ENCODE measurements around the gene AQP7.

Gene AQP7

GRCh38 chr9:33355933-33356332 lies 46.4 kb downstream of the AQP7 start:
- Histone ChIP-seq H3K4me1 (peaks cover 12% of the 10 kb centered on the region), H3K9me3 (no peaks in the 10 kb centered on the region), H3K36me3 (peaks cover 29% of the 10 kb centered on the region), H3K4me3 (ENCODE audit: low read depth, low read length) (no peak overlapping the region), H3K27me3 (no peaks in the 10 kb centered on the region)
- TF ChIP-seq, protein P1, sequence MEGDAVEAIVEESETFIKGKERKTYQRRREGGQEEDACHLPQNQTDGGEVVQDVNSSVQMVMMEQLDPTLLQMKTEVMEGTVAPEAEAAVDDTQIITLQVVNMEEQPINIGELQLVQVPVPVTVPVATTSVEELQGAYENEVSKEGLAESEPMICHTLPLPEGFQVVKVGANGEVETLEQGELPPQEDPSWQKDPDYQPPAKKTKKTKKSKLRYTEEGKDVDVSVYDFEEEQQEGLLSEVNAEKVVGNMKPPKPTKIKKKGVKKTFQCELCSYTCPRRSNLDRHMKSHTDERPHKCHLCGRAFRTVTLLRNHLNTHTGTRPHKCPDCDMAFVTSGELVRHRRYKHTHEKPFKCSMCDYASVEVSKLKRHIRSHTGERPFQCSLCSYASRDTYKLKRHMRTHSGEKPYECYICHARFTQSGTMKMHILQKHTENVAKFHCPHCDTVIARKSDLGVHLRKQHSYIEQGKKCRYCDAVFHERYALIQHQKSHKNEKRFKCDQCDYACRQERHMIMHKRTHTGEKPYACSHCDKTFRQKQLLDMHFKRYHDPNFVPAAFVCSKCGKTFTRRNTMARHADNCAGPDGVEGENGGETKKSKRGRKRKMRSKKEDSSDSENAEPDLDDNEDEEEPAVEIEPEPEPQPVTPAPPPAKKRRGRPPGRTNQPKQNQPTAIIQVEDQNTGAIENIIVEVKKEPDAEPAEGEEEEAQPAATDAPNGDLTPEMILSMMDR (IDR thresholded peaks at IDR 0.05; ENCODE audit: low read depth, low read length) = no peak
- DNase-seq = no peak

DNA sequence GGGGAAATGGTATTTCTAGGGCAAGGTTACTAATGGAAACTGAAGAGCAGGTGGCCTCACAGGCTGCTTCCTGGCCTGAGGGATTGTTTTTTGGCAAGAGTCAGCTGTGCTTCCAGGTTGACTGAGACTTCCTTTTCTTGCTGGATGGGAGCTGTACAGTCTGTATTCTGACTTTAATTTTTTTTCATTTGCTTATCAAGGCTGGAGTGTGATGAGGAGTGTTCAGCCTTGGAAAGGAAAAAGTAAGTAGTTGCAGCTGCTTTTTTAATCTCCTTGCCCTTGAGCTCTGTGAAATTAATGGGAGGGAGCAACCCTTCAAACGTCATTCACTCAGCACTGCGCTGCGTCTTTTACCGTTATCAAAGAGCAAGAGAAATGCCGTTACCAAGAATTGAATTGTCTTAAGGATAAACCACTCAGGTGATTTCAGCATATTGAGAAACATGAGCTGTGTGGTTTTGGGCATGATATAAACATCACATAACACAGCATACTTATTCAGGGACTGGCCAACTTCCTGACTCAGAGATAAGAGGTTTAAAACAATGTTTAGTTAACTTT lies 47.6 kb downstream of the AQP7 start:
- peaks cover 29% of the 10 kb centered on the region for H3K36me3 ChIP-seq
- TF ChIP-seq, protein P1 (IDR thresholded peaks at IDR 0.05; ENCODE audit: low read depth, low read length) = no peak
- H3K27me3 ChIP-seq = no peaks in the 10 kb centered on the region
- H3K4me1 ChIP-seq = peaks cover 12% of the 10 kb centered on the region
- DNase-seq = peak; percentile 44
- no peak overlapping the region for H3K4me3 ChIP-seq (ENCODE audit: low read depth, low read length)
- H3K9me3 ChIP-seq = no peaks in the 10 kb centered on the region

DNA sequence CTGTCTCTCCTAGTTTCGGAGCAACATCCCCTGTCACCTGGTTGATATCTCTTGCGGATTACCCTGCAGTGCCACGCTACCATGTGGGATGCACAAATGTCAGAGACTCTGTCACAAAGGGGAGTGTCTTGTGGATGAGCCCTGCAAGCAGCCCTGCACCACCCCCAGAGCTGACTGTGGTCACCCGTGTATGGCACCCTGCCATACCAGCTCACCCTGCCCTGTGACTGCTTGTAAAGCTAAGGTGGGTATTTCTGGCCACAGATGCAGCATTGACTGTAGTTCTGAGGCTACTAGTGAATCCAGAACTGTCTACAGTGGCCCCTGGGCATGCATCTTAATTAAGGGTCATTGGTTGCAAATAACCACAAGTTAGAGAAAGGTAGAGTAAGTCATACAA lies 50.8 kb downstream of the AQP7 start:
- DNase-seq = no peak
- H3K4me3 ChIP-seq (ENCODE audit: low read depth, low read length) = no peak overlapping the region
- H3K4me1 ChIP-seq = peaks cover 12% of the 10 kb centered on the region
- H3K36me3 ChIP-seq = peaks cover 54% of the 10 kb centered on the region
- TF ChIP-seq, protein P1 (IDR thresholded peaks at IDR 0.05; ENCODE audit: low read depth, low read length) = no peak
- H3K9me3 ChIP-seq = no peaks in the 10 kb centered on the region
- H3K27me3 ChIP-seq = no peaks in the 10 kb centered on the region

DNA sequence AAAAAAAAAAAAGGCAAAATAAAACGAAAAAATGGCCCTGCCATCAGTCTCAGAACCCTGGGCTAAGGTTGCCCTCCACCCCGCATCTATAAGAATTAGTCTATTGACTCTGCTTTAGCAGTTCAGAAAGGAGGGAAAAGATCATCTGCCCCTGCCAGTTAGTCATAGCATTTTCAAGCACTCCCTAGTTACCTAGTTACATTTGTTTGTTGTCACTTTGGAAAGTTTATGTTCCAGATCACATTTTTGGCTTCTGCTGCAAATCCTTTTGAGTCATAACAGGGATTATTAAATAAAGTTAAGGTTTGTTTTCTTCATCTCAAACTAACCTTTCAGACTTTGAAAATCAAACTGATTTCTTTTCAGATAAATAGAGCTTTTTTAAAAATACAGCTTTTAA lies 52.1 kb downstream of the AQP7 start:
- TF ChIP-seq, protein P1 (IDR thresholded peaks at IDR 0.05; ENCODE audit: low read depth, low read length) = no peak
- Histone ChIP-seq H3K4me3 (ENCODE audit: low read depth, low read length) (no peak overlapping the region), H3K27me3 (no peaks in the 10 kb centered on the region), H3K9me3 (no peaks in the 10 kb centered on the region), H3K36me3 (peaks cover 56% of the 10 kb centered on the region), H3K4me1 (peaks cover 12% of the 10 kb centered on the region)
- no peak for DNase-seq

DNA sequence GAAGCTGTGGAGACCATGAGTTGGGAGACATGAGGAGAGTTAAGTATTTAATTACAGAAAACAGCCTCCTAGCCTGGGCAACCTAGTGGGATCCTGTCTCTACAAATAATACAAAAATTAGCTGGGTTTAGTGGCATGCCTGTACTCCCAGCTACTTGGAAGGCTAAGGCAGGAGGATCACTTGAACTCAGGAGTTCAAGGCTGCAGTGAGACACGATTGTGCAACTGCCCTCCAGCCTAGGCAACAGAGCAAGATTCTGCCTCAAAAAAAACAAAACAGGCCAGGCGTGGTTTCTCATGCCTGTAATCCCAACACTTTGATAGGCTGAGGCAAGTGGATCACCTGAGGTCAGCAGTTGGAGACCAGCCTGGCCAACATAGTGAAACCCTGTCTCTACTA lies 52.6 kb downstream of the AQP7 start:
- Histone ChIP-seq H3K4me3 (ENCODE audit: low read depth, low read length) (no peak overlapping the region), H3K36me3 (peaks cover 56% of the 10 kb centered on the region), H3K27me3 (no peaks in the 10 kb centered on the region), H3K4me1 (peaks cover 8% of the 10 kb centered on the region), H3K9me3 (no peaks in the 10 kb centered on the region)
- TF ChIP-seq, protein P1 (IDR thresholded peaks at IDR 0.05; ENCODE audit: low read depth, low read length) = no peak
- DNase-seq = no peak

DNA sequence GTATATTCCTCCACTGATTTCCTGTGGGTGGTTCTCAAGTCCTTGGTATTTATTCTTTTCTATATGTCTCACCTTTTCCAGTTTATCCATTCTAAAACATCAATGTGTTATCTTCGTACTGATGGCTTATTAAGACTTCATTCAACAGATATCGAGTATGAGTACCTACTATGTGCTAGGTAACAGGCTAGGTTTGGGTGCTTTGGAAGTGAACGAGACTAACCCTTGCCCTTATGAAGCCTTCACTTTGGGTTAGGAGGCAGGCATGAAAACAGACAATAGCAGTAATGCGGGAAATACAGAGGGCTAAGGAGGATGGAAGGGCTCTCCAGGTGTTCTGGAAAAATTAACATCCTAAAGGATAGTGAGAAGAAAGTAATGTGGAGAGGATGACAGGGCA lies 53.4 kb downstream of the AQP7 start:
- H3K36me3 ChIP-seq = peaks cover 59% of the 10 kb centered on the region
- H3K4me1 ChIP-seq = peaks cover under 1% of the 10 kb centered on the region
- TF ChIP-seq, protein P1 (IDR thresholded peaks at IDR 0.05; ENCODE audit: low read depth, low read length) = no peak
- H3K4me3 ChIP-seq (ENCODE audit: low read depth, low read length) = no peak overlapping the region
- no peaks in the 10 kb centered on the region for H3K9me3 ChIP-seq
- DNase-seq = no peak
- H3K27me3 ChIP-seq = no peaks in the 10 kb centered on the region
